ENCODE data around the gene ACTL7B.

The ACTL7B gene

DNA sequence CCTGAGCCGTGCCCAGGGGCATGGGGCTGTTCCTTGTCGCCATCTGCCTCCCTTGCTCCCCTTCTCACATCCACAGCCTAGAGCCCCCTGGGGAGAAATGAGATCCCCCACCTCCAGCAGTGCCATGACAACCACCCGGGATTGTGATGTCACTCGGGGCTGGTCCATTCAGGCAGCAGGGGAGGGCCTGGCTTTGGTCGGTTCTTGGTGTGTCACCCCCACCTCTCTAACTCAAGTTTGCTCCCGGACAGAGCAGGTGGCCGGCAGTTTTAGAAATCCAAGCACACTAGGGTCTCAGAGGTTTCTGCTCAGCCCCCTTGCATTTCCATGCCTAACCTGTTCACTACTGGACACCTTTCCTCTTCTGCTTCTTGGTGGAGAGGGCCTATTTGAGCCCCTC, at the start of gene ACTL7B:
ACTL7B (minus strand) TSS at position 99 of the 400 bp plus-strand sequence; CDS start at position 43, 56 bp downstream.
- Histone ChIP-seq H3K79me2 (ENCODE audit: insufficient read depth, low read length) (no peaks in the 10 kb centered on the region), H3K4me1 (ENCODE audit: insufficient read depth, low read length) (no peaks in the 10 kb centered on the region), H3K9me3 (ENCODE audit: insufficient read depth, low read length, severe bottlenecking) (no peaks in the 10 kb centered on the region), H3K4me2 (ENCODE audit: insufficient read depth, low read length) (no peak within 1 kb of the TSS), H3K4me3 (ENCODE audit: low read depth in 1 of 2, low read length in 2 of 2) (no peak within 1 kb of the TSS), H2AFZ (ENCODE audit: low read depth, low read length) (no peak within 1 kb of the TSS), H3K27me3 (ENCODE audit: insufficient read depth, low read length, poor library complexity) (no peaks in the 10 kb centered on the region), H3K36me3 (ENCODE audit: insufficient read depth, low read length) (no peaks in the 10 kb centered on the region), H4K20me1 (ENCODE audit: insufficient read depth, low read length) (no peaks in the 10 kb centered on the region), H3K9ac (ENCODE audit: low read depth, low read length) (no peak within 1 kb of the TSS), H3K27ac (ENCODE audit: low read length) (no peak within 1 kb of the TSS)
- TF ChIP-seq EZH2 (IDR thresholded peaks at IDR 0.05; ENCODE audit: borderline replicate concordance, low read depth, low read length, severe bottlenecking) = no peak
- TF ChIP-seq, protein P1, sequence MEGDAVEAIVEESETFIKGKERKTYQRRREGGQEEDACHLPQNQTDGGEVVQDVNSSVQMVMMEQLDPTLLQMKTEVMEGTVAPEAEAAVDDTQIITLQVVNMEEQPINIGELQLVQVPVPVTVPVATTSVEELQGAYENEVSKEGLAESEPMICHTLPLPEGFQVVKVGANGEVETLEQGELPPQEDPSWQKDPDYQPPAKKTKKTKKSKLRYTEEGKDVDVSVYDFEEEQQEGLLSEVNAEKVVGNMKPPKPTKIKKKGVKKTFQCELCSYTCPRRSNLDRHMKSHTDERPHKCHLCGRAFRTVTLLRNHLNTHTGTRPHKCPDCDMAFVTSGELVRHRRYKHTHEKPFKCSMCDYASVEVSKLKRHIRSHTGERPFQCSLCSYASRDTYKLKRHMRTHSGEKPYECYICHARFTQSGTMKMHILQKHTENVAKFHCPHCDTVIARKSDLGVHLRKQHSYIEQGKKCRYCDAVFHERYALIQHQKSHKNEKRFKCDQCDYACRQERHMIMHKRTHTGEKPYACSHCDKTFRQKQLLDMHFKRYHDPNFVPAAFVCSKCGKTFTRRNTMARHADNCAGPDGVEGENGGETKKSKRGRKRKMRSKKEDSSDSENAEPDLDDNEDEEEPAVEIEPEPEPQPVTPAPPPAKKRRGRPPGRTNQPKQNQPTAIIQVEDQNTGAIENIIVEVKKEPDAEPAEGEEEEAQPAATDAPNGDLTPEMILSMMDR (IDR thresholded peaks at IDR 0.05; ENCODE audit: borderline replicate concordance, extremely low read depth, low read length, poor library complexity, severe bottlenecking) = no peak
- no peak for DNase-seq
- no peak for ATAC-seq (ENCODE audit: insufficient read depth, low read depth)

DNA sequence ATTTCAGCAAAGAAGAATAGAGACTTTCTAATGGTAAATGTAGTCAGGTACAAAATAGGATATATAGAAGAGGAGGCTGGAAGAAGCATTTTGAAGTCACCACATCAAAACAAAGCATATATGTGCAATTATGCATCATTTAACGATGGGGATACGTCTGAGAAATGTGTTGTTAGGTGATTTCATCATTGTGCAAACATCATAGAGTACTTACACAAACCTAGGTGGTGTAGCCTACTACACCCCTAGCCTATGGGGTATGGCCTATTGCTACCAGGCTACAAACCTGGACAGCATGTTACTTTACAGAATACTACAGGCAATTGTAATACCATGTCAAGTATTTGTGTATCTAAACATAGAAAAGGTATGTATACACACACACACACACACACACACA, 49.7 kb upstream of the ACTL7B start:
- no peak overlapping the region for H3K27ac ChIP-seq (ENCODE audit: low read length)
- H3K4me3 ChIP-seq (ENCODE audit: low read depth in 1 of 2, low read length in 2 of 2) = no peak overlapping the region
- DNase-seq (no peak), ATAC-seq (ENCODE audit: insufficient read depth, low read depth) (no peak)
- no peaks in the 10 kb centered on the region for H3K79me2 ChIP-seq (ENCODE audit: insufficient read depth, low read length)
- no peak overlapping the region for H2AFZ ChIP-seq (ENCODE audit: low read depth, low read length)
- H3K9ac ChIP-seq (ENCODE audit: low read depth, low read length) = no peak overlapping the region
- H3K27me3 ChIP-seq (ENCODE audit: insufficient read depth, low read length, poor library complexity) = no peaks in the 10 kb centered on the region
- H4K20me1 ChIP-seq (ENCODE audit: insufficient read depth, low read length) = no peaks in the 10 kb centered on the region
- TF ChIP-seq, protein P1 (IDR thresholded peaks at IDR 0.05; ENCODE audit: borderline replicate concordance, extremely low read depth, low read length, poor library complexity, severe bottlenecking) = no peak
- TF ChIP-seq EZH2 (IDR thresholded peaks at IDR 0.05; ENCODE audit: borderline replicate concordance, low read depth, low read length, severe bottlenecking) = no peak
- H3K4me2 ChIP-seq (ENCODE audit: insufficient read depth, low read length) = no peak overlapping the region
- H3K4me1 ChIP-seq (ENCODE audit: insufficient read depth, low read length) = no peaks in the 10 kb centered on the region
- H3K36me3 ChIP-seq (ENCODE audit: insufficient read depth, low read length) = peaks cover 89% of the 10 kb centered on the region
- no peaks in the 10 kb centered on the region for H3K9me3 ChIP-seq (ENCODE audit: insufficient read depth, low read length, severe bottlenecking)

GRCh38 chr9:108904161-108904560, 48.4 kb upstream of the ACTL7B start:
- peaks cover 87% of the 10 kb centered on the region for H3K36me3 ChIP-seq (ENCODE audit: insufficient read depth, low read length)
- TF ChIP-seq EZH2 (IDR thresholded peaks at IDR 0.05; ENCODE audit: borderline replicate concordance, low read depth, low read length, severe bottlenecking) = no peak
- TF ChIP-seq, protein P1 (IDR thresholded peaks at IDR 0.05; ENCODE audit: borderline replicate concordance, extremely low read depth, low read length, poor library complexity, severe bottlenecking) = no peak

More at GRCh38 chr9:108904161-108904560, 48.4 kb upstream of the ACTL7B start:
- Histone ChIP-seq H3K9me3 (ENCODE audit: insufficient read depth, low read length, severe bottlenecking) (no peaks in the 10 kb centered on the region), H3K4me3 (ENCODE audit: low read depth in 1 of 2, low read length in 2 of 2) (no peak overlapping the region), H3K27ac (ENCODE audit: low read length) (no peak overlapping the region), H3K4me1 (ENCODE audit: insufficient read depth, low read length) (no peaks in the 10 kb centered on the region), H3K4me2 (ENCODE audit: insufficient read depth, low read length) (no peak overlapping the region), H3K27me3 (ENCODE audit: insufficient read depth, low read length, poor library complexity) (no peaks in the 10 kb centered on the region), H3K9ac (ENCODE audit: low read depth, low read length) (no peak overlapping the region), H4K20me1 (ENCODE audit: insufficient read depth, low read length) (no peaks in the 10 kb centered on the region), H2AFZ (ENCODE audit: low read depth, low read length) (no peak overlapping the region), H3K79me2 (ENCODE audit: insufficient read depth, low read length) (no peaks in the 10 kb centered on the region)
- DNase-seq (no peak), ATAC-seq (ENCODE audit: insufficient read depth, low read depth) (no peak)
